ENCODE results near the gene C2orf42. TPM values are rescaled to one million over a fixed set of nuclear protein-coding genes. Genes with fewer than 3 reads are reported as not detected.

C2orf42 gene
- total RNA-seq, 3 donors from 2014 or later, result 18.7 to 30.0 (median 20.3) TPM

- TF ChIP-seq POLR2A (IDR thresholded peaks at IDR 0.05), result no peak
- TF ChIP-seq, protein P1, sequence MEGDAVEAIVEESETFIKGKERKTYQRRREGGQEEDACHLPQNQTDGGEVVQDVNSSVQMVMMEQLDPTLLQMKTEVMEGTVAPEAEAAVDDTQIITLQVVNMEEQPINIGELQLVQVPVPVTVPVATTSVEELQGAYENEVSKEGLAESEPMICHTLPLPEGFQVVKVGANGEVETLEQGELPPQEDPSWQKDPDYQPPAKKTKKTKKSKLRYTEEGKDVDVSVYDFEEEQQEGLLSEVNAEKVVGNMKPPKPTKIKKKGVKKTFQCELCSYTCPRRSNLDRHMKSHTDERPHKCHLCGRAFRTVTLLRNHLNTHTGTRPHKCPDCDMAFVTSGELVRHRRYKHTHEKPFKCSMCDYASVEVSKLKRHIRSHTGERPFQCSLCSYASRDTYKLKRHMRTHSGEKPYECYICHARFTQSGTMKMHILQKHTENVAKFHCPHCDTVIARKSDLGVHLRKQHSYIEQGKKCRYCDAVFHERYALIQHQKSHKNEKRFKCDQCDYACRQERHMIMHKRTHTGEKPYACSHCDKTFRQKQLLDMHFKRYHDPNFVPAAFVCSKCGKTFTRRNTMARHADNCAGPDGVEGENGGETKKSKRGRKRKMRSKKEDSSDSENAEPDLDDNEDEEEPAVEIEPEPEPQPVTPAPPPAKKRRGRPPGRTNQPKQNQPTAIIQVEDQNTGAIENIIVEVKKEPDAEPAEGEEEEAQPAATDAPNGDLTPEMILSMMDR (IDR thresholded peaks at IDR 0.05), result no peak
- no peak for TF ChIP-seq POLR2AphosphoS5 (IDR thresholded peaks at IDR 0.05)
- H3K9me3 ChIP-seq, result no peaks in the 10 kb centered on the region
- intact Hi-C loops (cut with DNase I; ENCODE audit: low total_unique reads), result no loop called here
- no peaks in the 10 kb centered on the region for H3K36me3 ChIP-seq
- H3K27ac ChIP-seq, result no peak overlapping the region
- no peak overlapping the region for H3K4me3 ChIP-seq
- DNase-seq (ENCODE audit: low spot score in 2 of 2), result no peak
- peaks cover 5 to 6% of the 10 kb centered on the region in 2 donors for H3K4me1 ChIP-seq
- H3K27me3 ChIP-seq, result no peaks in the 10 kb centered on the region
Observed at GRCh38 chr2:70145851-70146739, 44.7 kb downstream of the C2orf42 start.

DNA sequence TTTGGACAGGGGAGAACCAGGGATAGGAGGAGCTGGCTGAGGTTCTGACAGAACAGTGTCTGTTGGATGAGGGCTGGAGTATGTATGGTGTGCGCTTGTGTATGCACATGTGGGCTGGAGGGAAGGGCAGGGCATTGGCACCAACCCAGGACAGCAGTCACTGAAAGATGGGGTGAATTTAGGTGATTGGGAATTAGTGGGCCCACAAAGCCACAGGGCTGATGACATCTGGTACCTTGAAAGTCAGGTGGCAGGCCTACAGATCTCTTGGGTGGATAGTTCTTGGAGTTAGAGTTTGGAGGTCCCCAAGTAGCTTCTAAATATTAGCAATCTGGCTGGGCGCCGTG lies 45.7 kb downstream of the C2orf42 start:
- H3K27me3 ChIP-seq, result no peaks in the 10 kb centered on the region
- intact Hi-C loops (cut with DNase I; ENCODE audit: low total_unique reads), result no loop called here
- no peaks in the 10 kb centered on the region for H3K36me3 ChIP-seq
- H3K4me3 ChIP-seq, result no peak overlapping the region
- peaks cover 5 to 10% of the 10 kb centered on the region in 2 donors for H3K4me1 ChIP-seq
- no peaks in the 10 kb centered on the region for H3K9me3 ChIP-seq
- no peak overlapping the region for H3K27ac ChIP-seq
- DNase-seq (ENCODE audit: low spot score in 2 of 2), result no peak
- TF ChIP-seq POLR2A (IDR thresholded peaks at IDR 0.05) (no peak), POLR2AphosphoS5 (IDR thresholded peaks at IDR 0.05) (no peak)
- TF ChIP-seq, protein P1 (IDR thresholded peaks at IDR 0.05), result no peak

- intact Hi-C loops (cut with DNase I; ENCODE audit: low total_unique reads), result loop anchor here (5.0 kb wide), 1 partner anchor 1183 kb away; no protein-coding TSS in a partner anchor
- TF ChIP-seq, protein P1 (IDR thresholded peaks at IDR 0.05), result no peak
- TF ChIP-seq POLR2A (IDR thresholded peaks at IDR 0.05), result no peak
- no peak for TF ChIP-seq POLR2AphosphoS5 (IDR thresholded peaks at IDR 0.05)
- H3K9me3 ChIP-seq, result no peaks in the 10 kb centered on the region
- H3K36me3 ChIP-seq, result no peaks in the 10 kb centered on the region
- DNase-seq (ENCODE audit: low spot score in 2 of 2), result no peak
- no peak overlapping the region for H3K4me3 ChIP-seq
- H3K27me3 ChIP-seq, result no peaks in the 10 kb centered on the region
- H3K27ac ChIP-seq, result no peak overlapping the region
- H3K4me1 ChIP-seq, result peaks cover 5 to 10% of the 10 kb centered on the region in 2 donors
Observed at GRCh38 chr2:70144443-70145143, 46.2 kb downstream of the C2orf42 start.

DNA sequence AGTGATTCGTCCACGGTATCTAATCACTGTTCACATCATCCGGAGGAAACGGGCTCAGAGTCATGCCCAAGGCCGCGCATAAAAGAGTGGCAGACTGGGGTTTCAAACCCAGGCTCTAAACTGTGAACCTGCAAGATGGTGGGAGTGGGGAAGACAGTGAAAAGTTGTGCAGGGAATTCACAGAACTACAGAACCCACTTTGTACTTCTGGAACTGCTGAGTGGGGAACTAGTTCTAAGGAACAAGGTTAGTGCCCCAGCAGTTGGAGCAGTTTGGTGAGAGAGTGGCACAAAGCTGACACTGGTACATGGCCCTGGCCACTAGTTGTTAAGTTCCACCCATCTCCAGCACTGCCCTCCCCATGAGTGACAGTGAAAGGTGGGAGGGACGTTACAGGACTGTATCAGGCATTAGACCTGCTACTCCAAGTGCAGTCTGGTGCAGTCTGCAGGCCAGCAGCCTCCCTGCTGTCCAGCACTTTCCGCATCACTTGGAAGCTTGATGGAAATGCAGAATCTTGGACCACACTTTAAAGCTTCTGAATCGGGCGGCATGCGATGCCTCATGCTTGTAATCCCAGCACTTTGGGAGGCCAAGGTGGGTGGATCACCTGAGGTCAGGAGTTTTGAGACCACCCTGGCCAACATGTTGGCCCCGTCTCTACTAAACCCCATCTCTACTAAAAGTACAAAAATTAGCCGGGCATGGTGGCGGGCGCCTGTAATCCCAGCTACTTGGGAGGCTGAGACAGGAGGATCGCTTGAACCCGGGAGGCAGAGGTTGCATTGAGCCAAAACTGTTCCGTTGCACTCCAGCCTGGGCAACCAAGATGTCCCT lies 47.3 kb downstream of the C2orf42 start:
- Histone ChIP-seq H3K4me1 (peaks cover 5 to 10% of the 10 kb centered on the region in 2 donors), H3K4me3 (peak overlapping the region; percentile 44 to 74 (median 69)), H3K9me3 (no peaks in the 10 kb centered on the region), H3K36me3 (no peaks in the 10 kb centered on the region), H3K27ac (peak overlapping the region; percentile 99 to 100), H3K27me3 (no peaks in the 10 kb centered on the region)
- TF ChIP-seq POLR2A (IDR thresholded peaks at IDR 0.05) (no peak), POLR2AphosphoS5 (IDR thresholded peaks at IDR 0.05) (peak in 1 of 3 donors; percentile 18)
- TF ChIP-seq, protein P1 (IDR thresholded peaks at IDR 0.05), result no peak
- peak; percentile 65 to 70 for DNase-seq (ENCODE audit: low spot score in 2 of 2)
- intact Hi-C loops (cut with DNase I; ENCODE audit: low total_unique reads), result loop anchor here (5.0 kb wide), 1 partner anchor 1184 kb away; no protein-coding TSS in a partner anchor
